WTC11 (cell line): ENCODE data around the gene LRRFIP2.

Experiments used
- AFF4 ChIP-seq: sonication (generic); formaldehyde crosslinking; IDR thresholded peaks from 2 replicates; pipeline ENCODE4 v1.8.1; 2023; ENCODE audit warnings: mild to moderate bottlenecking, missing genetic modification reagents, borderline replicate concordance
- CBFB ChIP-seq: sonication (generic); formaldehyde crosslinking; IDR thresholded peaks from 2 replicates; pipeline ENCODE4 v1.8.1; 2022; ENCODE audit warnings: mild to moderate bottlenecking, low read depth, missing genetic modification reagents
- CREB1 ChIP-seq: sonication (generic); formaldehyde crosslinking; IDR thresholded peaks from 2 replicates; pipeline ENCODE4 v1.8.0; 2023; ENCODE audit warnings: mild to moderate bottlenecking, missing genetic modification reagents
- CTCF ChIP-seq: fragments of 200-600 bp; IDR thresholded peaks from 2 replicates; pipeline ENCODE4 v1.8.0; 2022; ENCODE audit warnings: antibody characterized with exemption
- E2F4 ChIP-seq: sonication (generic); formaldehyde crosslinking; IDR thresholded peaks from 2 replicates; pipeline ENCODE4 v1.8.1; 2022; ENCODE audit warnings: low read depth, mild to moderate bottlenecking, moderate library complexity, missing genetic modification reagents, borderline replicate concordance
- ETV6 ChIP-seq: sonication (generic); formaldehyde crosslinking; IDR thresholded peaks from 2 replicates; pipeline ENCODE4 v1.8.1; 2022; ENCODE audit warnings: mild to moderate bottlenecking, missing genetic modification reagents
- FOXK1 ChIP-seq: sonication (generic); formaldehyde crosslinking; IDR thresholded peaks from 2 replicates; pipeline ENCODE4 v1.8.0; 2022; ENCODE audit warnings: mild to moderate bottlenecking, moderate library complexity, missing genetic modification reagents
- MAX ChIP-seq: sonication (generic); formaldehyde crosslinking; IDR thresholded peaks from 2 replicates; pipeline ENCODE4 v1.8.0; 2022; ENCODE audit warnings: mild to moderate bottlenecking, missing genetic modification reagents
- MYBL2 ChIP-seq: sonication (generic); formaldehyde crosslinking; IDR thresholded peaks from 2 replicates; pipeline ENCODE4 v1.8.1; 2023; ENCODE audit warnings: mild to moderate bottlenecking, moderate library complexity, missing genetic modification reagents
- NR2C2 ChIP-seq: sonication (generic); formaldehyde crosslinking; IDR thresholded peaks from 2 replicates; pipeline ENCODE4 v1.8.0; 2022; ENCODE audit warnings: mild to moderate bottlenecking, missing genetic modification reagents
- SP1 ChIP-seq: sonication (generic); formaldehyde crosslinking; conservative IDR thresholded peaks from 2 replicates; pipeline ENCODE4 v1.8.1; 2022; ENCODE audit warnings: missing genetic modification reagents
- USF2 ChIP-seq: sonication (generic); formaldehyde crosslinking; IDR thresholded peaks from 2 replicates; pipeline ENCODE4 v1.8.1; 2023; ENCODE audit warnings: mild to moderate bottlenecking, missing genetic modification reagents, moderate library complexity
- ZBTB43 ChIP-seq: sonication (generic); formaldehyde crosslinking; IDR thresholded peaks from 2 replicates; pipeline ENCODE4 v1.8.1; 2023; ENCODE audit warnings: mild to moderate bottlenecking, missing genetic modification reagents
- ZNF512 ChIP-seq: sonication (generic); formaldehyde crosslinking; IDR thresholded peaks from 2 replicates; pipeline ENCODE4 v1.8.1; 2022; ENCODE audit warnings: missing genetic modification reagents, borderline replicate concordance

GRCh38 chr3:37148208-37148607 lies 26.2 kb downstream of the LRRFIP2 start:
- TF ChIP-seq CREB1 (no peak), FOXK1 (CRISPR knock-in tag) (no peak), CTCF (no peak), ETV6 (CRISPR knock-in tag) (no peak), CBFB (CRISPR knock-in tag) (no peak), E2F4 (CRISPR knock-in tag) (no peak), ZNF512 (CRISPR knock-in tag) (no peak), NR2C2 (CRISPR knock-in tag) (no peak), AFF4 (CRISPR knock-in tag) (no peak), SP1 (no peak), ZBTB43 (CRISPR knock-in tag) (no peak), MAX (no peak), USF2 (CRISPR knock-in tag) (no peak), MYBL2 (CRISPR knock-in tag) (no peak)
